Esophagus muscularis mucosa (tissue), 3 donors: ENCODE data around the gene SH3PXD2B.

Source experiments
- CTCF ChIP-seq, 3 experiments: fragments of 200-600 bp in 2 of 3; fragments of 450-650 bp in 1 of 3; sonication (generic) in 2 of 3; IDR thresholded peaks; one replicate each; pipeline ENCODE4 v1.5.1; 2017 to 2019; ENCODE audit warnings: antibody characterized with exemption in 3 of 3, mild to moderate bottlenecking in 2 of 3, moderate library complexity in 1 of 3
- POLR2A ChIP-seq: fragments of 450-650 bp; IDR thresholded peaks from one replicate; pipeline ENCODE4 v1.6.1; 2017; ENCODE audit warnings: antibody characterized with exemption, moderate library complexity, mild to moderate bottlenecking, low read depth

- no peak for TF ChIP-seq POLR2A
- no peak for TF ChIP-seq CTCF (IDR thresholded peaks at IDR 0.05)
These were observed 118.1 kb downstream of the SH3PXD2B start for GRCh38 chr5:172336264-172336663.
